GM12878 (cell line): ENCODE results near the gene CAMKK2. TPM values are rescaled to one million over a fixed set of nuclear protein-coding genes. Genes with fewer than 3 reads are reported as not detected.

ENCODE experiments used
- CREM ChIP-seq: IDR thresholded peaks from 2 replicates; pipeline ENCODE4 v1.6.1; 2014; ENCODE audit warnings: antibody characterized with exemption, low read depth
- KDM1A ChIP-seq: fragments of 200-600 bp; sonication (generic); IDR thresholded peaks from 2 replicates; pipeline ENCODE4 v1.6.1; 2016; ENCODE audit warnings: borderline replicate concordance
- MTA3 ChIP-seq: IDR thresholded peaks from 2 replicates; pipeline ENCODE4 v1.6.1; 2012; ENCODE audit warnings: low read length, inconsistent platforms, borderline replicate concordance
- NRF1 ChIP-seq: conservative IDR thresholded peaks from 2 replicates; pipeline ENCODE4 v1.6.1; 2011; ENCODE audit warnings: mild to moderate bottlenecking, low read depth, low read length, improper control_type of control experiment
- RB1 ChIP-seq: fragments of 450-650 bp; formaldehyde crosslinking; IDR thresholded peaks from 2 replicates; pipeline ENCODE4 v1.6.1; 2017; ENCODE audit warnings: mild to moderate bottlenecking, borderline replicate concordance
- SMC3 ChIP-seq: IDR thresholded peaks from 2 replicates; pipeline ENCODE4 v1.6.1; 2011; ENCODE audit warnings: low read length, improper control_type of control experiment, borderline replicate concordance
- SREBF1 ChIP-seq: IDR thresholded peaks from 2 replicates; pipeline ENCODE4 v1.6.1; 2012; ENCODE audit warnings: mild to moderate bottlenecking, low read length
- TAF1 ChIP-seq: IDR thresholded peaks from 2 replicates; pipeline ENCODE4 v1.6.1; 2011; ENCODE audit warnings: mild to moderate bottlenecking, low read depth, low read length, borderline replicate concordance
- YBX1 ChIP-seq: fragments of 450-650 bp; IDR thresholded peaks from 2 replicates; pipeline ENCODE4 v1.6.1; 2016; ENCODE audit warnings: antibody characterized with exemption
- polyA plus RNA-seq, 11 experiments: library from polyadenylated mRNA; depleted of rRNA in 4 of 11; unstranded in 6 of 11; stranded (reverse) in 5 of 11; fragments of >200 nt; fragmentation: Nextera tagmentation in 4 of 11; fragmentation: Illumina TruSeq in 1 of 11; extraction: Ambion mirVana in 4 of 11; extraction: Trizol in 1 of 11; gene quantifications; 1 replicate in 1 of 11; 2 replicates in 10 of 11; pipeline versions ENCODE4 v1.2.1 to v1.2.3, GENCODE V29; 2011 to 2016; ENCODE audit warnings: inconsistent platforms in 2 of 11, missing spikeins in 2 of 11, low read depth in 1 of 11
- total RNA-seq, 4 experiments: library from RNA; depleted of rRNA in 3 of 4; stranded (reverse); fragments of >200 nt in 3 of 4; fragmentation: Illumina TruSeq in 1 of 4; extraction: Trizol in 1 of 4; gene quantifications; 2 replicates each; pipeline versions ENCODE4 v1.2.1 to v1.2.3, GENCODE V29; 2013 to 2021
- TF ChIP-seq, protein P1 (sequence below): fragments of 450-650 bp; formaldehyde crosslinking; IDR thresholded peaks from 2 replicates; pipeline ENCODE4 v1.4.0; 2020; ENCODE audit warnings: mild to moderate bottlenecking, moderate library complexity

The CAMKK2 gene
- total and polyA plus RNA-seq, 10 of the 15 experiments (the other 5 are each of a cell fraction or from before 2014, with no cell fraction given), result 5.2 to 40.6 (median 26.6) TPM

DNA sequence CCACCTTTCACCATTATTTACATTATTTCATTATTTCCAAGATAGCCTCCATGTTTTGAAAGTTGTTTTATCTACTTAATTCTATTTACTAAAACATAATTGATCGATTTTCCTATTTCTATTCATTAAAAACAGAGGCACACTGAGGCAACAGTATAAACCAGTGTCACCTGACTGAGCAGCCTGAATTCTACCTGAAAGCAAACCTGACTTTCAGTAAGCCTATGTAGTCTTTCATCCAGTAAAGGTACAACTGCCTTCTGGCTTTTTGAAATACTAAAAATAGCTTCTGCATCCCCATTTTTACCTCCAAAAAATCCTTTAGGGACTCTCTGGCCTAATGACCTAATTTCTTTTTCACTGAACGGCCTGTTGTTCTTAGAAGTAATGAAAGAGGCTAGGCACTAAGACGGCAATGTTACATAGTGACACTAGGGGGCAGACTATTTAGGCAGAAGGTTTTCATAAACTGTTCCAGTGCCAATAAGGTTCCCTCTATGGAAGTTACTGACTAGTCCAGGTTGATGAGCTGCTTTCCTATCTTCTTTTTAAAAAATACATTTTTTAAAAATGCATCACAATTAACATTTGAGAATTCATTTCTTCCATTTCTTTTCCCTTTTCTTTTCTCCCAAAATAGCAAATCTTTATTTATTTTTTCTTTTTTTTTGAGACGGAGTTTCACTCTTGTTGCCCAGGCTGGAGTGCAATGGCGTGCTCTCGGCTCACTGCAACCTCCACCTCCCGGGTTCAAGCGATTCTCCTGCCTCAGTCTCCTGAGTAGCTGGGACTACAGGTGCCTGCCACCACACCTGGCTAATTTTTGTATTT, 38.2 kb upstream of the CAMKK2 start (continued):
- no peak for TF ChIP-seq RB1
- no peak for TF ChIP-seq SREBF1
- no peak for TF ChIP-seq YBX1
- TF ChIP-seq MTA3, result no peak
- TF ChIP-seq KDM1A, result no peak
- peak; percentile 82 for TF ChIP-seq SMC3
- TF ChIP-seq, protein P1, sequence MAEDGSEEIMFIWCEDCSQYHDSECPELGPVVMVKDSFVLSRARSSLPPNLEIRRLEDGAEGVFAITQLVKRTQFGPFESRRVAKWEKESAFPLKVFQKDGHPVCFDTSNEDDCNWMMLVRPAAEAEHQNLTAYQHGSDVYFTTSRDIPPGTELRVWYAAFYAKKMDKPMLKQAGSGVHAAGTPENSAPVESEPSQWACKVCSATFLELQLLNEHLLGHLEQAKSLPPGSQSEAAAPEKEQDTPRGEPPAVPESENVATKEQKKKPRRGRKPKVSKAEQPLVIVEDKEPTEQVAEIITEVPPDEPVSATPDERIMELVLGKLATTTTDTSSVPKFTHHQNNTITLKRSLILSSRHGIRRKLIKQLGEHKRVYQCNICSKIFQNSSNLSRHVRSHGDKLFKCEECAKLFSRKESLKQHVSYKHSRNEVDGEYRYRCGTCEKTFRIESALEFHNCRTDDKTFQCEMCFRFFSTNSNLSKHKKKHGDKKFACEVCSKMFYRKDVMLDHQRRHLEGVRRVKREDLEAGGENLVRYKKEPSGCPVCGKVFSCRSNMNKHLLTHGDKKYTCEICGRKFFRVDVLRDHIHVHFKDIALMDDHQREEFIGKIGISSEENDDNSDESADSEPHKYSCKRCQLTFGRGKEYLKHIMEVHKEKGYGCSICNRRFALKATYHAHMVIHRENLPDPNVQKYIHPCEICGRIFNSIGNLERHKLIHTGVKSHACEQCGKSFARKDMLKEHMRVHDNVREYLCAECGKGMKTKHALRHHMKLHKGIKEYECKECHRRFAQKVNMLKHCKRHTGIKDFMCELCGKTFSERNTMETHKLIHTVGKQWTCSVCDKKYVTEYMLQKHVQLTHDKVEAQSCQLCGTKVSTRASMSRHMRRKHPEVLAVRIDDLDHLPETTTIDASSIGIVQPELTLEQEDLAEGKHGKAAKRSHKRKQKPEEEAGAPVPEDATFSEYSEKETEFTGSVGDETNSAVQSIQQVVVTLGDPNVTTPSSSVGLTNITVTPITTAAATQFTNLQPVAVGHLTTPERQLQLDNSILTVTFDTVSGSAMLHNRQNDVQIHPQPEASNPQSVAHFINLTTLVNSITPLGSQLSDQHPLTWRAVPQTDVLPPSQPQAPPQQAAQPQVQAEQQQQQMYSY (CRISPR knock-in tag), result no peak
- TF ChIP-seq NRF1, result no peak
- no peak for TF ChIP-seq TAF1
- TF ChIP-seq CREM, result no peak
